Progenitor cell of endocrine pancreas (in vitro differentiated cells): ENCODE results near the gene PRR35. TPM values are rescaled to one million over a fixed set of nuclear protein-coding genes. Genes with fewer than 3 reads are reported as not detected.
A peak's percentile ranks its signal among the peaks of the same experiment; 100 is the strongest.
"Not testable (repeated sequence)": the region's sequence is repeated elsewhere in the genome, so short reads cannot be mapped to it uniquely, and the experiment has no call there.

ENCODE experiments used
- DNase-seq: peaks from one replicate; pipeline ENCODE4 v3.0.0; 2021; ENCODE audit warnings: low spot score; ENCODE audit not compliant: unreplicated experiment
- H3K27ac Mint-ChIP-seq: 2 replicates; pipeline ENCODE4 v1.8.0; 2021; ENCODE audit warnings: mild to moderate bottlenecking, moderate library complexity, mixed read lengths
- H3K27me3 Mint-ChIP-seq: 2 replicates; pipeline ENCODE4 v1.8.0; 2021; ENCODE audit warnings: mixed read lengths
- H3K36me3 Mint-ChIP-seq: 2 replicates; pipeline ENCODE4 v1.8.0; 2022; ENCODE audit warnings: mixed read lengths; ENCODE audit not compliant: insufficient read depth
- H3K4me1 Mint-ChIP-seq: 2 replicates; pipeline ENCODE4 v1.8.0; 2021; ENCODE audit warnings: low read depth, mixed read lengths
- H3K4me3 Mint-ChIP-seq: 2 replicates; pipeline ENCODE4 v1.8.0; 2021; ENCODE audit warnings: low read depth, mild to moderate bottlenecking, moderate library complexity, mixed read lengths
- H3K9me3 Mint-ChIP-seq: 2 replicates; pipeline ENCODE4 v1.8.0; 2021; ENCODE audit warnings: low read depth, mixed read lengths
- total RNA-seq: library from RNA; stranded (reverse); gene quantifications from 2 replicates; pipeline ENCODE4 v1.2.1, GENCODE V29; 2021
- TF ChIP-seq, protein P1 (sequence below): fragments of 200-600 bp; sonication (generic); IDR thresholded peaks from one replicate; pipeline ENCODE4 v1.5.0; 2021; ENCODE audit warnings: antibody characterized with exemption, mild to moderate bottlenecking; ENCODE audit not compliant: unreplicated experiment

PRR35 gene
- total RNA-seq, 1 donor from 2014 or later, result not detected

DNA sequence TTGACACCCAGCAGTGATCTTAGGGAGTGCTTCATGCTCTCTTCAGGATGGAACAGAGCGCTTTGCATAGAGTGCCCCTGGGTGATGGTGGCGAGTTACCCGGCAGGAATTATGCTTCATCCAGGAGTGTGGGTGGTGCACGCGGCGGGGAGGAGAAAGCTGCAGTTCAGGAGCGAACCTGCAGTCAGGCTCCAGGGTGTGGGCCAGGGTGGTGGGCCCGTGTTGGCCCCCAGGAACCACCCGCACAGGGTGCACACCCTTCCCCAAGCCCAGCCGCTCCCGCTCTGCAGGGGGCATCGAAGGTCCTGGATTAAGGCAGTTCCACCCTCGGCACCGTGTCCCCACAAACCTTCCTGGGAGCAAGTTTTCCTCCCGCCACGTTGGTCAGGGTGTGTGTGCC lies 33.6 kb downstream of the PRR35 start:
- H3K4me1 Mint-ChIP-seq, result peaks cover 18% of the 10 kb centered on the region

DNA sequence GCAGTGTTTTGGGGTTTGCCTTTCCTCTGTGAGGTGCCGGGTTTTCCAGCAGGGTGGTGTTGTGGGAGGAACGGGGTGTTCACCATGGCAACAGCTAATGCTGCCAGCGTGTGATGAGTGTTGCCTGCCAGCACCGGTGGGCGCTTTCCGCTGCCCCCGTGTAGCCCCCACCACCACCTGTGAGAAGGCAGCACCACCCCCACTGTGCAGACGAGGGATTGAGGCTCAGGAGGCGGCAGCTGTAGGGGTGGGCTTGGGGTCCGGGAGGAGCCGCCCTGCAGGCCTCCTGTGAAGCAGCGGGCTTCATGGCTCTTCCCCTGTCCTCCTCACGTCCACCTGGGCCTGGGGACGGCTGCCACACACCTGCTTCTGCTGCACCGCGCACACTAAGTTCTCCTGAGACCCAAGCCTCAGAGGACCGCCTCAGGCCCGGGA lies 34.9 kb downstream of the PRR35 start:
- Mint-ChIP-seq H3K4me1 (peaks cover 18% of the 10 kb centered on the region), H3K27me3 (no peaks in the 10 kb centered on the region)
- TF ChIP-seq, protein P1, sequence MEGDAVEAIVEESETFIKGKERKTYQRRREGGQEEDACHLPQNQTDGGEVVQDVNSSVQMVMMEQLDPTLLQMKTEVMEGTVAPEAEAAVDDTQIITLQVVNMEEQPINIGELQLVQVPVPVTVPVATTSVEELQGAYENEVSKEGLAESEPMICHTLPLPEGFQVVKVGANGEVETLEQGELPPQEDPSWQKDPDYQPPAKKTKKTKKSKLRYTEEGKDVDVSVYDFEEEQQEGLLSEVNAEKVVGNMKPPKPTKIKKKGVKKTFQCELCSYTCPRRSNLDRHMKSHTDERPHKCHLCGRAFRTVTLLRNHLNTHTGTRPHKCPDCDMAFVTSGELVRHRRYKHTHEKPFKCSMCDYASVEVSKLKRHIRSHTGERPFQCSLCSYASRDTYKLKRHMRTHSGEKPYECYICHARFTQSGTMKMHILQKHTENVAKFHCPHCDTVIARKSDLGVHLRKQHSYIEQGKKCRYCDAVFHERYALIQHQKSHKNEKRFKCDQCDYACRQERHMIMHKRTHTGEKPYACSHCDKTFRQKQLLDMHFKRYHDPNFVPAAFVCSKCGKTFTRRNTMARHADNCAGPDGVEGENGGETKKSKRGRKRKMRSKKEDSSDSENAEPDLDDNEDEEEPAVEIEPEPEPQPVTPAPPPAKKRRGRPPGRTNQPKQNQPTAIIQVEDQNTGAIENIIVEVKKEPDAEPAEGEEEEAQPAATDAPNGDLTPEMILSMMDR, result no peak

More for the DNA sequence above, 33.6 kb downstream of the PRR35 start:
- peaks cover 7% of the 10 kb centered on the region for H3K36me3 Mint-ChIP-seq
- peak overlapping the region; percentile 89 for H3K27ac Mint-ChIP-seq
- H3K9me3 Mint-ChIP-seq, result no peaks in the 10 kb centered on the region
- no peaks in the 10 kb centered on the region for H3K27me3 Mint-ChIP-seq
- H3K4me3 Mint-ChIP-seq, result peak overlapping the region; percentile 40
- TF ChIP-seq, protein P1, result no peak
- DNase-seq, result no peak

DNA sequence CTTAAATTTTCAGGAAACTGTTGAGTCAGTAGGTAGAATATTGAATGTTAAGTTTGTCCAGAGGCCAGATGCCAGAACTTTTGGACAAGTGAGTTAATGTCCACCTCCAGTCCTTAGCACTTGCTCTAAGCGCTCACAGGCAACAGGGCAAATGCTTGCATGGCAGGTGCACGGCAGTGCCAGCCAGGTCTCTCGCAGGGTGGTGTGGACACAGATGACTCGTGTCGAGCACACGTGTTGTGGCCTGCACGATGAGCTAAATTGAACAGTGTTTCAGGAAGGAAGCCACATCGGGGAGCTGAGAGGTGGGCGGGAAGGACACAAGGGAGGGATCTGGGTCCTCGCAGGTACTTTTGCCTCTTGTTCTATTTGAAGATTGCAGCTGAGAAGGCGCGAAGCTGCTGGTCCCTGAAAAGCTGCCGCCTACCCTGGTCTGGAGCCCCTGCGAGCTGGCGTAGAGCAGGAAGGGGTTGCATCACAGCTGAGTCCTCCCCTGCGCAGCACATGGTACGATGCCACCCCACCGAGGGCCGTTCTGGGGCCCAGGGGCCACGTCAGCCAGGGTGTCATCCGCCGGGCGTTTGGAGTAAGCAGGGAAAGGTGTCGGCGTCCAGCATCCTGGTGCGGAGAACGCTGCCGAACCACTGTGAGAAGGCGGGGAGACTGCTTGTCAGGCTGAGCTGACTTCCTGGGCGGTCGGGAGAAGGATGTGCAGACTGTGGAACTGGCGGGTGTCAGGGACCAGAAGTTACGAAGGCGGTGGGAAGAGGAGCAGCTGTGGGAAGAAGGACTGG lies 35.9 kb downstream of the PRR35 start:
- Mint-ChIP-seq H3K4me3 (no peak overlapping the region), H3K4me1 (peaks cover 11% of the 10 kb centered on the region), H3K27me3 (no peaks in the 10 kb centered on the region), H3K9me3 (no peaks in the 10 kb centered on the region), H3K27ac (no peak overlapping the region), H3K36me3 (peaks cover 9% of the 10 kb centered on the region)
- TF ChIP-seq, protein P1, result no peak
- no peak for DNase-seq

More for the DNA sequence above, 34.9 kb downstream of the PRR35 start:
- no peak overlapping the region for H3K27ac Mint-ChIP-seq
- H3K4me3 Mint-ChIP-seq, result no peak overlapping the region
- DNase-seq, result no peak
- no peaks in the 10 kb centered on the region for H3K9me3 Mint-ChIP-seq
- H3K36me3 Mint-ChIP-seq, result peaks cover 9% of the 10 kb centered on the region

- Mint-ChIP-seq H3K4me1 (peaks cover 9% of the 10 kb centered on the region), H3K9me3 (no peaks in the 10 kb centered on the region), H3K27me3 (no peaks in the 10 kb centered on the region), H3K27ac (no peak overlapping the region), H3K4me3 (no peak overlapping the region), H3K36me3 (peaks cover 9% of the 10 kb centered on the region)
- no peak for DNase-seq
- TF ChIP-seq, protein P1, result no peak
Measured at GRCh38 chr16:596736-597060, 36.5 kb downstream of the PRR35 start.

GRCh38 chr16:597655-598054 lies 37.5 kb downstream of the PRR35 start:
- not testable (repeated sequence) for DNase-seq, H3K27me3 Mint-ChIP-seq, H3K36me3 Mint-ChIP-seq, H3K9me3 Mint-ChIP-seq, H3K4me3 Mint-ChIP-seq, H3K4me1 Mint-ChIP-seq, H3K27ac Mint-ChIP-seq
